Nephron (organoid): Measurements from ENCODE around the gene IL1RAP.

Source experiments
- H3K27ac Mint-ChIP-seq, 3 experiments: 2 replicates each; pipeline ENCODE4 v1.8.0; 2020; ENCODE audit warnings: mixed read lengths in 3 of 3, mild to moderate bottlenecking in 2 of 3, moderate library complexity in 1 of 3
- H3K27me3 Mint-ChIP-seq: 2 replicates; pipeline ENCODE4 v1.8.0; 2021; ENCODE audit warnings: low read depth, mild to moderate bottlenecking, moderate library complexity, mixed read lengths
- H3K36me3 Mint-ChIP-seq: 2 replicates; pipeline ENCODE4 v1.8.0; 2020; ENCODE audit warnings: low read depth, mixed read lengths
- H3K4me1 Mint-ChIP-seq: 2 replicates; pipeline ENCODE4 v1.8.0; 2020; ENCODE audit warnings: mixed read lengths
- H3K4me3 Mint-ChIP-seq, 3 experiments: 2 replicates each; pipeline ENCODE4 v1.8.0; 2020; ENCODE audit warnings: mild to moderate bottlenecking in 3 of 3, mixed read lengths in 3 of 3, moderate library complexity in 2 of 3
- H3K9me3 Mint-ChIP-seq: 2 replicates; pipeline ENCODE4 v1.8.0; 2020; ENCODE audit warnings: mixed read lengths
- TF ChIP-seq, protein P1 (sequence below), 3 experiments: fragments of 200-600 bp; sonication (generic); IDR thresholded peaks; one replicate each; pipeline ENCODE4 v1.5.0; 2021; ENCODE audit warnings: antibody characterized with exemption in 3 of 3; ENCODE audit not compliant: unreplicated experiment in 3 of 3

IL1RAP gene

DNA sequence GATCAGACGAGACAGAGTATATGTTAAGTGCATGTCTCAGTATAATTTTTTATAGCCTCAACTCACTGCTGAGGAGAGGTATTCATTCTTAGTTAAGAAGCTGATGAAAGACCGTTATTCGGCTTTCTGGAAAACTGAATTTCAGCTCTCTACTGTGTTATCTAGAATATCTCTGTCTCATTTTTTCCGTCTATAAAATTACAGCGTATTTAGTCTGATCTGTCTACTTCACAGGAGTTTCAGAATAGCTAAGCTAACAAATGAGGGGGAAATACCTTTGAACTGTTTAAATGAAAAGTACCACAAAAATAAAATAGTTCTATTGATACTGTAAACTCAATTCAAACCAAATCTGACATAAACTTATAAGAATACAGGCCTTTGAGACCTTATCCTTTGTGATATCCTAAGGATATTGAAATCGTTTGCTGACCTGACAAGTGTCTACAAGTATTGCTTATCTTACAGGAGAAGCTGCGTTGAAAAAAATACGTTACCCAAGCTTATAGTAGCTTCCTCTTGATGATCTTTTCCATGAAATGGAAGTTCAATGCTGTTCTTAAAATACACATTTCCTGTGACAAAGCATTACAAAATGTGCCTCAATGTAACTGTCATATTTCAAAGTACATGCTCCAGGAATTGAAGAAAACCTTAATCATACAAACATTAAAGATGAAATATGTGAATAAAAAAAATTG is 104.6 kb downstream of the IL1RAP start:
- no peak overlapping the region for H3K4me3 Mint-ChIP-seq
- no peaks in the 10 kb centered on the region for H3K9me3 Mint-ChIP-seq
- no peak overlapping the region for H3K27ac Mint-ChIP-seq
- no peaks in the 10 kb centered on the region for H3K36me3 Mint-ChIP-seq
- no peaks in the 10 kb centered on the region for H3K27me3 Mint-ChIP-seq
- TF ChIP-seq, protein P1, sequence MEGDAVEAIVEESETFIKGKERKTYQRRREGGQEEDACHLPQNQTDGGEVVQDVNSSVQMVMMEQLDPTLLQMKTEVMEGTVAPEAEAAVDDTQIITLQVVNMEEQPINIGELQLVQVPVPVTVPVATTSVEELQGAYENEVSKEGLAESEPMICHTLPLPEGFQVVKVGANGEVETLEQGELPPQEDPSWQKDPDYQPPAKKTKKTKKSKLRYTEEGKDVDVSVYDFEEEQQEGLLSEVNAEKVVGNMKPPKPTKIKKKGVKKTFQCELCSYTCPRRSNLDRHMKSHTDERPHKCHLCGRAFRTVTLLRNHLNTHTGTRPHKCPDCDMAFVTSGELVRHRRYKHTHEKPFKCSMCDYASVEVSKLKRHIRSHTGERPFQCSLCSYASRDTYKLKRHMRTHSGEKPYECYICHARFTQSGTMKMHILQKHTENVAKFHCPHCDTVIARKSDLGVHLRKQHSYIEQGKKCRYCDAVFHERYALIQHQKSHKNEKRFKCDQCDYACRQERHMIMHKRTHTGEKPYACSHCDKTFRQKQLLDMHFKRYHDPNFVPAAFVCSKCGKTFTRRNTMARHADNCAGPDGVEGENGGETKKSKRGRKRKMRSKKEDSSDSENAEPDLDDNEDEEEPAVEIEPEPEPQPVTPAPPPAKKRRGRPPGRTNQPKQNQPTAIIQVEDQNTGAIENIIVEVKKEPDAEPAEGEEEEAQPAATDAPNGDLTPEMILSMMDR (IDR thresholded peaks at IDR 0.05; ENCODE audit: unreplicated experiment in 3 of 3), result no peak
- H3K4me1 Mint-ChIP-seq, result no peaks in the 10 kb centered on the region

DNA sequence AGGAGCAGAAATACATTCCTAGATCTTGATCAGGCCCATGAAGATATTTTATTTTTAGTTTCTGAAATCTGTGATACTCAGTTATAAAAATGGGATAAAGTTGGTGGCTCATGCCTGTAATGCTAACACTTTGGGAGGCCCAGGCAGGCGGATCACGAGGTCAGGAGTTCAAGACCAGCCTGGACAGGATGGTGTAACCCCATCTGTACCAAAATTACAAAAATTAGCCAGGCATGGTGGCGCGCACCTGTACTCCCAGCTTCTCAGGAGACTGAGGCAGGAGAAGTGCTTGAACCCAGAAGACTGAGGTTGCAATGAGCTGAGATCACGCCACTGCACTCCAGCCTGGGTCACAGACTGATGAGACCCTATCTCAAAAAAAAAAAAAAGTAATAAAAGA is 105.5 kb downstream of the IL1RAP start:
- H3K4me1 Mint-ChIP-seq, result no peaks in the 10 kb centered on the region
- no peaks in the 10 kb centered on the region for H3K27me3 Mint-ChIP-seq

DNA sequence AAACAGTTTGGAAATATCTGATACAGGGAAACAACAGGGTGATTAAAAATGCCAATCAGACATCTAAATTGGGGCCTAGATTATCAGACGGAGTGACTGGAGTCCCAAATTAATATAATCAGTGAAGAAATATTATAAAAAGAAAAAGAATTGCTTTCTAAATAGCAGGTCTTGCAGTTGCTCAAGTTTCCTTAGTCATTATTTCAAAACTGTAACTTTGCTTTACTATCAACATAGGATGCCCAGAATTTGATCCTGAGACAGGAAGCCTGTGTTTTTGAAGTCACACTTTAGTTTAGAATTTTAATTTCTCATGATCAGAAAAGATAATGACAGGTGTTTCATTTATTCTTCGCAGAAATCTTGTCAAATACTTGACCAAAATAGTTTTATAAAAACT is 105.9 kb downstream of the IL1RAP start:
- Mint-ChIP-seq H3K4me1 (no peaks in the 10 kb centered on the region), H3K9me3 (no peaks in the 10 kb centered on the region), H3K4me3 (no peak overlapping the region), H3K27ac (no peak overlapping the region), H3K36me3 (no peaks in the 10 kb centered on the region), H3K27me3 (no peaks in the 10 kb centered on the region)
- TF ChIP-seq, protein P1 (IDR thresholded peaks at IDR 0.05; ENCODE audit: unreplicated experiment in 3 of 3), result no peak

More for the DNA sequence above, 105.5 kb downstream of the IL1RAP start:
- Mint-ChIP-seq H3K9me3 (no peaks in the 10 kb centered on the region), H3K4me3 (no peak overlapping the region), H3K27ac (no peak overlapping the region), H3K36me3 (no peaks in the 10 kb centered on the region)
- TF ChIP-seq, protein P1 (IDR thresholded peaks at IDR 0.05; ENCODE audit: unreplicated experiment in 3 of 3), result no peak

DNA sequence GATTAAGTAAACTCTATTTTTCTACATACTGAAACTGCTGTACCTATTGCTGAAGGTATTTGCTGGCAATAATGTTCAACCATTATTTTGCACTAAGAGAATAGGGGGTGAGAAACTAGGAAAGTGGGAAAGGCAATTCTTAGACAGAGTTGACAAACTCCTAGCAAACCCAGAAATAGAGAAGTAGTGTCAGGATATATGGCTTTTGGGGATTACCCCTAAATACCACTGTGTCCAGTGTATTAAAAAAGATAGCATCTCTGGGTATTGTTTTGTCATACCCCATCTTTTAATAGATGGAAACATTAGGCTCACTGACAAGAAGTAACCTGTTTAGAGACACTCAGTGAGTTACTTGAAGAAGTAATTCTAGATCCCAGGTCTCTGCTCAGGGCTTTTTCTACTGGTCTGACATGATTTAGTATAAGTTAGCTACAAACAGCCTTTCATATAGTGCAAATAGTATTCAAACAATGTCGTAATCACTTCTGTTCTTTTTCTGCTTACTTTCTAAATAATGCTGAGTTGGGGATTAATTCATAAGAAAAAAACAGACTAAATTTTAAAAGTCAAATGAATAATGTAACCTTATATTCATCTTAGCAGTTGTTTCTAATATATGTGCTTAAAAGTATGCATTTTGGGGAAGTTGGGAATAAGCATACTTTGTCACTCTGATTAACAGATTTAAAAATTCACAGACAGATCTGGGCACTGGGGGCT is 107.2 kb downstream of the IL1RAP start:
- Mint-ChIP-seq H3K27me3 (no peaks in the 10 kb centered on the region), H3K27ac (no peak overlapping the region), H3K4me3 (no peak overlapping the region), H3K9me3 (no peaks in the 10 kb centered on the region), H3K4me1 (no peaks in the 10 kb centered on the region), H3K36me3 (no peaks in the 10 kb centered on the region)
- TF ChIP-seq, protein P1 (IDR thresholded peaks at IDR 0.05; ENCODE audit: unreplicated experiment in 3 of 3), result no peak

DNA sequence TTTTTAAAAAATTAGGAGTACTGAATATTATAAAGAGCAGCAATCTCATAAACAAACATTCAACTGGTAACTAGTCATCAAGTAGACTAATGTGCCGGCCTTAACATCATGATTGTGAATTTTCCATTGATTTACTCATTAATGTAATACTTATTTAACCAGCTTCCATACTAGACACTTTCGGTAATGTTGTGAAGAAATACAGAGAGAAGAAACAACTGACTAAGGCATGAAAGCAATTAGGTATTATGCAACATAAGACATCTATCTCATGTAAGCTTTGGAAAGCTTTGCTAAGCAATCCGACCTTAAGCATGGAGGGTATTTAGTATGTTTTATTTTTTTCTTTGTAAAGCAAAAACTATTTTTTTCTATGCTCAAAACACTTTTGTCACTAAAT is 108.0 kb downstream of the IL1RAP start:
- TF ChIP-seq, protein P1 (IDR thresholded peaks at IDR 0.05; ENCODE audit: unreplicated experiment in 3 of 3), result no peak
- no peaks in the 10 kb centered on the region for H3K4me1 Mint-ChIP-seq
- H3K27ac Mint-ChIP-seq, result no peak overlapping the region
- H3K9me3 Mint-ChIP-seq, result no peaks in the 10 kb centered on the region
- no peaks in the 10 kb centered on the region for H3K27me3 Mint-ChIP-seq
- H3K4me3 Mint-ChIP-seq, result no peak overlapping the region
- no peaks in the 10 kb centered on the region for H3K36me3 Mint-ChIP-seq

DNA sequence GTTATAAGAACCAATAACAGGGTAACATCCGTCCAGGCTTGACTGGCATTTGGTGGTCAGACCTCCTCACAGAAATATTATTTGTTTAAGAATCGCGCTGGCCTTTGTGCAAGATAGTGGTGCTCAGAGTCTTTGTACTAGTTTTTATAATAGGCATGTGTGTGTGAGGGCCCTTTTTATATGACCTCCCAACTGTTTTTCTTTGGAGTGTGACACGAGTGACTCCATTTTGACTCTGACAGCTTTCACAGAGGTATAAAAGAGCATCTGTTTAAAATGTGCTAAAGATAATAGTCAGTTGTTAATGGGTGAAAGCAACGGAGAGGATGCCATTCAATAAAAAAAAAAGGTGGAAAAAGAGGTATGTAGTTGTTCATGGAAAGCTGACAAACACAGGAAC is 110.4 kb downstream of the IL1RAP start:
- H3K4me3 Mint-ChIP-seq, result no peak overlapping the region
- no peak overlapping the region for H3K27ac Mint-ChIP-seq
- TF ChIP-seq, protein P1 (IDR thresholded peaks at IDR 0.05; ENCODE audit: unreplicated experiment in 3 of 3), result no peak
- H3K27me3 Mint-ChIP-seq, result no peaks in the 10 kb centered on the region
- H3K4me1 Mint-ChIP-seq, result no peaks in the 10 kb centered on the region
- no peaks in the 10 kb centered on the region for H3K36me3 Mint-ChIP-seq
- H3K9me3 Mint-ChIP-seq, result no peaks in the 10 kb centered on the region
